ENCODE results near the gene DGCR2. TPM values are rescaled to one million over a fixed set of nuclear protein-coding genes. Genes with fewer than 3 reads are reported as not detected.

Gene DGCR2
- total RNA-seq, 1 experiment from 2014 or later, result 62.2 TPM

DNA sequence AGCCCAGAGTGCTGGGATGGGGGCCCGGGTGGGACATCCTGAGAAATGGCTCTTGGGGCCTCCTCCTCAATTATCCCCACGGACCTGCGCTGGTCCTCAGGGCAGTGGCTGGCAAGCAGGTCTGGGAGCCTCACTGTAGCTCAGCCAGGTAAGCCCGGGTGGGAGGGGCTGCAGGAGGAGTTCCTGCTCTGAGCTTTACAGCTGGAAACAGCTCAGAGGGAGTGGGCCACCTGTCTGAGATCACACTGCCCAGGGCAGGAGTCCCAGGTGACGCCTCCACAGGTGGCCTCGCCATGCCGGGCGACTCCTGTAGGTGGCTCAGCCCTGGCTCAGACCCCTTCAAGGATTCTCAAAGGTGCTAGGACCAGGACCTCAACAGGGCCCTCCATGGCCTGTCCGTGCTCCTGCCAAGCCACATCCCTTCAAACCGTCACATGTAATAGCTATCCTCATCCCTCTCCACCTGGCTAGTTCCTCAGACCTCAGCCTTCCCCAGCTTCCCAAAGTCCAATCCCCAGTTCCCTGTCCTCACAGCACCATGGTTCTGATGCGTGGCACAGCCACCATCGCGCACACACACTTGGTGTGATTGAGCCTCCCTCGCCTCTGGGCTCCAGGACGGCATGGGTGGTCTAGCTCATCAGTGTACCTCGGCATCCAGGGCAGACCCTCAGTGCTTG is 5.3 kb upstream of the DGCR2 start:
- Histone ChIP-seq H3K27me3 (replicated peaks) (no peaks in the 10 kb centered on the region), H3K36me3 (peaks cover 10% of the 10 kb centered on the region), H3K27ac (no peak overlapping the region), H3K4me1 (replicated peaks) (peaks cover 5% of the 10 kb centered on the region), H3K4me3 (no peak overlapping the region), H3K9me3 (replicated peaks) (no peaks in the 10 kb centered on the region)
- DNase-seq (ENCODE audit: low read depth in 1 of 2, low spot score in 2 of 2), result no peak

DNA sequence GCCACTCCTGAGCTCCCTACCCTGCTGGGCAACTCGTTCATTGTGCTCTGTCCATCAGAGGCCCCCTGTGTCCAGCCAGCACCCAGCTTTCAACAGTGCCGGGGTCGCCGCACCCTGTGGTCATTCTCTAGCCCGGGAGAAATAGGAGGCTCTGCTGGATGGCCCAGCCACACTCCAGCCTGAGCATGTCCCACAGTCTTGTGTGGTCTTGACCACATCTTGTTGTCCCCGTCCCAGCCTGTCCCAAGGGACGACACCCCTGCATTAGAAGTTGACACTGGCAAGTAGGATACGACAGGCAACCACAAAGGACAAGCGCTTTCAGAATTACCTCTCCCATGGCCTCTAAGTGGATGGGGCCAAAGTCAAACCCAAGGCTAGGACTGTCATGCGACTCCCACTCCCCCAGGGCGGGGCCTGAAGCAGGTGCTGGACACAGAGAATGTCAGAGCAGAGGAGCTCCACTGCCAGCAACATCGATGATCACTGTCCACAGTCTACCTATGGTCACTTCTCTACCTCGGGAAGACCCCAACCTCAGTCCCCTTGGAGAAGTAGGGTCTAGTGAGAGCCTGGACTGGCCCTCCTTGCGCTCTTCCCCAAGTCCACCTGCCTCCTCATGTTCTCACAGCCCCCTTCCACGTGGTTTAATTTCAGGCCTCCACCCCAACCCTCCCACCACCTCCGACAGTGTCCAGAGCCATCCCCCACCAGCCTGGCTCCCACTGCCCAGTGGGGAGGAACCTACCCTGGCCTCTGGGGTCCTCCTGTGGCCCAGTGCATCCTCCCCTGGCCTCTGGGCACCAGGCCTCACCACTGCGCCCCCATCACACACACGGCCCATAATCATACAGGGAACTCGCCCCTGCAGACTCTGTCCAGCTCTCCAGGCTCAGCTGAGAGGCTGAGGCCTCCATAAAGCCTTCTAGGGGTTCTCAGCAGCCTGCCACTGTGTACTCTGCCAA is 4.4 kb upstream of the DGCR2 start:
- DNase-seq (ENCODE audit: low read depth in 1 of 2, low spot score in 2 of 2), result no peak
- Histone ChIP-seq H3K27me3 (replicated peaks) (no peaks in the 10 kb centered on the region), H3K36me3 (peaks cover 4% of the 10 kb centered on the region), H3K4me1 (replicated peaks) (peaks cover 5% of the 10 kb centered on the region), H3K9me3 (replicated peaks) (no peaks in the 10 kb centered on the region), H3K4me3 (no peak overlapping the region), H3K27ac (no peak overlapping the region)

DNA sequence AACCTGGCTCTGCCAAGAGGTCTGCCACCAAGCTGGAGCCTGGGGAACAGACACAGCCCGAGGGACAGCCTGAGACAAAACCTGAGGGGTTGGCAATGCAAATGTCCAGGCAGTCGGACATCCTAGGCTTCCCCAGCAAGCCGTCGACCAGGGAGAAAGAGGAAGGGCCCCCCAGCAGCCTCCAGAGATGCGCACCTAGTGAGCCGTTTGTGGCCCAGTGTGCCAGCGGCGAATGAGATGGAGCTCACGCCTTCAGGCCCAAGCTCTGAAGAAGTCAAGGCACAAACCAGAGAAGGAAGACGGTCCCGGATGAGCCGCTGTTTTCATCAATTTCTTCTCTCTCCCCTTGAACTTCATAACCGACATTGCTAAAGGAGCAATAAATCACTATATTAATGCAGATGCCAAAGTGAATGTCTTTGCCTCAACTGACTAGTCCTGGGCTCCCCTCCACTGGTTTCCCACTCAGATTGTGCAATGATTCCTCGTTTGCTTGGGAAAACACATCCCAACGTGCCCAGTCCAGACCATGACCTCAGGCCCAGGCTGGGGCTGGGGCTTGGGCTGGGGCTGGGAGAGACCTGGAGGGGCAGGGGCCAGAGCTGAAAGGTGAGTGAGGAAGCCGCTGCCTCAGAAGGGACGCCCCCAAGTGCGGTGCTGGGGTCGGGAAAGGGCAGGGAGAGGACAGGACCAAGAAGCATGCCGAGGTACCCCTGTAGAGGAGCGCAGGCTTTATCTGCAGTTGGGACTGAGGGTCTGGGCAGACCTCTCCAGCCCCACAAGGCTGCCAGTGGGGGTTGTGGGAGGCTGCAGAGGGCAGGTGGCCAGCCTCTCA is 3.5 kb upstream of the DGCR2 start:
- Histone ChIP-seq H3K27ac (no peak overlapping the region), H3K4me3 (no peak overlapping the region), H3K4me1 (replicated peaks) (peaks cover 12% of the 10 kb centered on the region), H3K36me3 (peaks cover 5% of the 10 kb centered on the region), H3K9me3 (replicated peaks) (no peaks in the 10 kb centered on the region), H3K27me3 (replicated peaks) (no peaks in the 10 kb centered on the region)
- no peak for DNase-seq (ENCODE audit: low read depth in 1 of 2, low spot score in 2 of 2)

DNA sequence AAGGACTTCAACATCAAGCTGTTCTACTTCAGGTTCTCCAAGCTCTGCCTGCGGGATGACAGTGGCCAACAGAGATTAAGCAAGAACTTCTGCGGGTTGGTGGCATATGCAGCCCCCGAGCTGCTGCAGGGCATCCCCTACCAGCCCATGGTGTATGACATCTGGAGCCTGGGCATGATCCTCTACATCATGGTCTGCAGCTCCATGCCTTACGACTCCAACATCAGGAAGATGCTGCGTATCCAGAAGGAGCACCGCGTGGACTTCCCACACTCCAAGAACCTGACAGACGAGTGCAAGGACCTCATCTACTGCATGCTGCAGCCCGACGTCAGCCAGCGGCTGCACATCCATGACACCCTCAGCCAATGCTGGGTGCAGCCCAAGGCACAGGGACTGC is 2.8 kb upstream of the DGCR2 start:
- DNase-seq (ENCODE audit: low read depth in 1 of 2, low spot score in 2 of 2), result no peak
- H3K9me3 ChIP-seq (replicated peaks), result no peaks in the 10 kb centered on the region
- peaks cover 17% of the 10 kb centered on the region for H3K4me1 ChIP-seq (replicated peaks)
- H3K27me3 ChIP-seq (replicated peaks), result no peaks in the 10 kb centered on the region
- H3K27ac ChIP-seq, result no peak overlapping the region
- peaks cover 12% of the 10 kb centered on the region for H3K36me3 ChIP-seq
- H3K4me3 ChIP-seq, result no peak overlapping the region

DNA sequence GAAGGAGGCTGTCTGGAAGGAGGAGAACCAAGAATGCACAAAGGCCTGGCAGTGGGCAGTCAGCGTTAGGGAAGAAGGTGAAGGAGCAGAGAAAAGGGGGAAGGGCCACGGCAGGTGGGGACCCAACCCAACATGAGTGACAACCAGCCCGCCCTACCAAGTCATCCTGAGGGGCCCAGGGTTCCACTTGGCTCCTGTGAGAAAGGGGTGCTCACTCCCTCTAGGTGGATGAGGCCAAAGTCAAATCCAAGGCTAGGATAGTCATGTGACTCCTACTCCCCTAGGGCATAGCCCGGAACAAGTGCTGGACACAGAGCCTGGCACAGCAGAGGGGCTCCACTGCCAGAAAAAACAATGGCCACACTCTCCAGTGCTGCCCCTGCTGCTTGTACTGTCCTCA is 2.2 kb upstream of the DGCR2 start:
- H3K27me3 ChIP-seq (replicated peaks), result no peaks in the 10 kb centered on the region
- H3K36me3 ChIP-seq, result peaks cover 17% of the 10 kb centered on the region
- H3K4me3 ChIP-seq, result no peak overlapping the region
- no peaks in the 10 kb centered on the region for H3K9me3 ChIP-seq (replicated peaks)
- H3K4me1 ChIP-seq (replicated peaks), result peaks cover 17% of the 10 kb centered on the region
- no peak for DNase-seq (ENCODE audit: low read depth in 1 of 2, low spot score in 2 of 2)
- no peak overlapping the region for H3K27ac ChIP-seq

DNA sequence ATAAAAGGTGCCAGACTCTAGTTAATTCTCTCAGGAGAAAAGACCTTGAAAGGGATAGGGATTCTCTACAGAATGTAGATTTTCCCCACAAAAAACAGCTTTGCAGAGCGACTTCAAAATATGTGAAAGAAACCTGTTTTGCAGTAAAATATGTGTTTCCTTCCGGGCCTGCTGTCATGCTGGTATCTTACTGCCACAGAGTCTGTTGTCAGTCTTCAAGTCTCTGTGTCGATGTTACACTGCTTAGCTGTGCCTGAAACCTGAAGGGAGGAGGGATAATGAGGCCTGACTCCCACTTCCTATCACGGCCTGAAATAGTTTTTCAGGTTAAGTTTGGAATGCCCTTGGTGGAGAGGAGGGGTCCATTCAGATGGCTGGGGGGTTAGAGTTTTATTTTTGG is 1.7 kb upstream of the DGCR2 start:
- Histone ChIP-seq H3K36me3 (peaks cover 21% of the 10 kb centered on the region), H3K4me3 (no peak overlapping the region), H3K27me3 (replicated peaks) (no peaks in the 10 kb centered on the region), H3K27ac (no peak overlapping the region), H3K9me3 (replicated peaks) (no peaks in the 10 kb centered on the region), H3K4me1 (replicated peaks) (peaks cover 17% of the 10 kb centered on the region)
- DNase-seq (ENCODE audit: low read depth in 1 of 2, low spot score in 2 of 2), result no peak

DNA sequence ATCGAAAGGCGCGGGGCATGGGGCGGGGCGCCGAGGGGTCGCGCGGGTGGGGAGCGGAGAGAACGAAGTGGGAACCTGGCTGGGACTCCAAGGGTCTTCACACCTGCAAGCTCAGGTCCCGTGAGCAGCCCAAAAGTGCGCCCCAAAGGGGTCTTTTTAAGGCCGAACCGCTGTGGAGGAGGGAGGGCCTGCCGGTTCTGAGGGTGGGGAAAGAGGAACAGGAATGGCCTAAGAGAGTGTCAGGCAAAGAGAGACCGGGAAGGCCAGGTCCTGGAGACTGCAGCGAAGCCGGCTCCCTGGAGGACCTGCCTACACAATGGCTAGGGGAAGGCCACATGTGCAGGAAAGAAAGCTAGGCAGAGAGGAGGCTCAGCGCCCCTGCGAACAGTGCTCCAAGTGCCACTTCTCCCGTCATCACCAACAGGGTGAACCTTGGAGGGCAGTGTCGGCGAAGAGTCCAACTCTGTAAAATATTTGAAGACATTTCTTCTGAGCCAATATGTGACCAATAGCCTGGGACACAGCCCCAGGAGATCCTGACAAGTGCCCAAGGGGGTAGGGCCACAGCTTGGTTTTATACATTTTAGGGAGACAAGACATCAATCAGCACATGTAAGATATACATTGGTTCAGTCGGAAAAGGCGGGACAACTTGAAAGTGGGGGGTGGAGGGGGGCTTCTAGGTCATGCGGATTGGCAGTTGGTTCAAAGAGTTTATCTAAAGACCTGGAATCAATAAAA is 710 bp upstream of the DGCR2 start:
- no peaks in the 10 kb centered on the region for H3K27me3 ChIP-seq (replicated peaks)
- DNase-seq (ENCODE audit: low read depth in 1 of 2, low spot score in 2 of 2), result peak in 1 of 2 experiments; percentile 19
- H3K9me3 ChIP-seq (replicated peaks), result no peaks in the 10 kb centered on the region

DNA sequence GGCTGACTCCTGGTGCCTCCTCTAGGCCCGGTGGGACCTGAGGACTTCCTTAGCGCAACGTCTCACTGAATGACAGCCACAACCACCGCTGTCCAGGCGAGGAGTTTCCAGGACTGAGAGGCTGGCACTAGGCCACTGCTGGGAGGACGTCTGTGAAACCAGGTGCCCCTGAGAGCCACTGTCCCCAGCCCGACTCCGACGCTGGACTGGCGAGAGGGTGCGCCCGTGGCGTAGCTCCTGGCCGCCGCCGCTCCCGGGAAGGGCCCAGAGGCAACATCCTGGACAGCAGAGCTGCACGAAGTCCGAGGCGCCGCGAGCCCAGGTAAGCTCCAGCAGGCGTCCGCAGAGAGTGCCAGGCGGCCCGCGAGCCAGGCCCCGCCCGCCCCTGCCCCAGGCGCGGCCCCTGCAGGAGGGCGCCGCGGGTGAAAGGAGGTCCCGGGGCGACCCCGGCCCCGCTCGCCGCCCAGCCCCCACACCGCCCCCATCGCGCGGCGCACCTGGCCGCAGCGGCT is 525 bp downstream of the DGCR2 start:
- H3K4me3 ChIP-seq, result peak overlapping the region; percentile 97
- peaks cover 17% of the 10 kb centered on the region for H3K4me1 ChIP-seq (replicated peaks)
- peak in 1 of 2 experiments; percentile 56 for DNase-seq (ENCODE audit: low read depth in 1 of 2, low spot score in 2 of 2)
- H3K36me3 ChIP-seq, result peaks cover 36% of the 10 kb centered on the region
- H3K9me3 ChIP-seq (replicated peaks), result no peaks in the 10 kb centered on the region
- H3K27me3 ChIP-seq (replicated peaks), result no peaks in the 10 kb centered on the region
- peak overlapping the region; percentile 60 for H3K27ac ChIP-seq

More for the DNA sequence above, 710 bp upstream of the DGCR2 start:
- H3K36me3 ChIP-seq, result peaks cover 26% of the 10 kb centered on the region
- H3K27ac ChIP-seq, result no peak overlapping the region
- H3K4me3 ChIP-seq, result peak overlapping the region; percentile 97
- peaks cover 17% of the 10 kb centered on the region for H3K4me1 ChIP-seq (replicated peaks)

DNA sequence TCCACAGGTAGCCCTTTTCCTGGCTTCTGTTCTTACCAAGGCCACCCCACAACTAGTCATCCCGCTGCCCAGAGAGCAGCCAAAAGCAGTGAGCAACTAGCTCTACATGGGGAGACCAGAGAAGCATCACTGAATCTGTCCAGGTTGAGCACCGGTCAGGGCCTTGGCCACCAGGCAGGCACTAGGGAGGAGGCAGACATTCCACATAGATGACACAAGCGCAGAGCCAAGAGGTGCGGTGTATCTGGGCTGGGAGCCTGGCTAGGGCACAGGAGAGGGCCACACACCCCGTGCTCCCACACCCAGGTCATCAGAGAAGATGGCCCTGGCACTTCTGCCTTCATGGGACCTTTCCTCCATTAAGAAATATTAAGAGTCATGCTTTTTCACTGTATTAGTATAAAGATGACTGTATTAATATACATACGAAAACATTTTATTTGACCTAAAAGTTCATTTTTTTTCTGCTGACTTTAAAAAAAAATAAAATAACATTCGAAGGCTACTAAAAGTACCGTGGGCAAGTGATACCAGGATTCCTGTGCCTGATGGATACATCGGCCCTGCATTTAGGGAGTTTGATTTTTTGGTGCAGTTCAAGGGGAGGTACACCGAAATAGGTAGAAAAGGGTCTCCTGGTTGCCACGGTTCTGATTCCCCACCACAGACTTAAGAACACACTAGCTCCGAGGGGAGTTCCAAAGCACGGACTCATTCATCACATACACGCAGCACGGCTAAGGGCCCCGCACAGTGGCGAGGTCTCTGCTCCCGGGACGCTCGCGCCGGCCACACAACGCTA is 1.2 kb downstream of the DGCR2 start:
- peak overlapping the region; percentile 97 for H3K4me3 ChIP-seq
- peak in 1 of 2 experiments; percentile 37 for DNase-seq (ENCODE audit: low read depth in 1 of 2, low spot score in 2 of 2)
- peaks cover 17% of the 10 kb centered on the region for H3K4me1 ChIP-seq (replicated peaks)
- H3K36me3 ChIP-seq, result peaks cover 41% of the 10 kb centered on the region
- H3K9me3 ChIP-seq (replicated peaks), result no peaks in the 10 kb centered on the region
- H3K27me3 ChIP-seq (replicated peaks), result no peaks in the 10 kb centered on the region
- H3K27ac ChIP-seq, result peak overlapping the region; percentile 12; the same call in 1 of the 2 replicates

DNA sequence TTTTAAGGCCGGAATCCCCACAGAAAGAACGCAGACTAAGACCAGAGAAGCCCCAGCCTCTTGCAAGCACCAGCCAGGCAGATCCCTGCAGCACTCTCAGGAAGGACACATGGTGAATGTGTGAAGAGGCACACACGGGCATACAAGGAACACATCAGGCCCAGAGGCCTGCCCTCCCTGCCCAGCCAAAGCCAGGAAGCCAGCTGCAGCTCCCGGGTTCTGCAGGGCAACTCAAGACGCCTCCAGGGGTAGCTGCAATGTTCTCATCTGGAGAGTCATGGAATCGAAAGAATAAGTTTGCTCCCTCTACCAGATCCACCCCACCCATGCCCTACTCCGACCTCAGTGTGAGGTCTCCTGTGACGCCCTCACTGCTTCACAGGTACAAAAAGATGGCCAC is 2.3 kb downstream of the DGCR2 start:
- Histone ChIP-seq H3K4me1 (replicated peaks) (peaks cover 17% of the 10 kb centered on the region), H3K9me3 (replicated peaks) (no peaks in the 10 kb centered on the region), H3K27me3 (replicated peaks) (no peaks in the 10 kb centered on the region), H3K36me3 (peaks cover 41% of the 10 kb centered on the region), H3K27ac (no peak overlapping the region), H3K4me3 (no peak overlapping the region)
- DNase-seq (ENCODE audit: low read depth in 1 of 2, low spot score in 2 of 2), result no peak

DNA sequence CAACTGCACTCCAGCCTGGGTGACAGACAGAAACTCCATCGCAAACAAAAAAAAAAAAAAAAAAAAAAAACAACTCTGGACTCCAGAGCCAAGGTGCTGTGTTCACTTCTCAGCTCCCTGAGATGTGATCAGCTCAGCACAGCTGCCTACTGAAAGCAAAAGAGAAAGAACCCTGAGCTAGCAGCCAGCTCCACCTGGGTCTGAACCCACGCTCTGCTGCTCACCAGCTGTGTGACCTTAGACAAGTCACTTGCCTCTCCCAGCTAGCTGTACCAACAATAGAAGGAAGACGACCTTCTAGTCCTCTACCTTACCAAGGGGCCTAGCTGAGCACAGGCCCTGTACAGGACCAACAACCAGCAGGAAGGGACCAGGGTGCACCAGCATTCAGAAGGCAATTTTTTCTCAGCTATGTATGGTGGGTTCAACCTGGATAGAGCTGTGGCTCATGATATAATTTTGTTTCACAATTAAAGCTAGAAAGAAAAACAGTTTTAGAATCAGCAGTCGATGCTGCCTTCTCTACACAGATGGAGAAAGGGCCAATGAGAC is 3.8 kb downstream of the DGCR2 start:
- H3K36me3 ChIP-seq, result peaks cover 41% of the 10 kb centered on the region
- H3K4me1 ChIP-seq (replicated peaks), result peaks cover 17% of the 10 kb centered on the region
- H3K9me3 ChIP-seq (replicated peaks), result no peaks in the 10 kb centered on the region
- no peak overlapping the region for H3K27ac ChIP-seq
- DNase-seq (ENCODE audit: low read depth in 1 of 2, low spot score in 2 of 2), result no peak
- H3K4me3 ChIP-seq, result no peak overlapping the region
- H3K27me3 ChIP-seq (replicated peaks), result no peaks in the 10 kb centered on the region

DNA sequence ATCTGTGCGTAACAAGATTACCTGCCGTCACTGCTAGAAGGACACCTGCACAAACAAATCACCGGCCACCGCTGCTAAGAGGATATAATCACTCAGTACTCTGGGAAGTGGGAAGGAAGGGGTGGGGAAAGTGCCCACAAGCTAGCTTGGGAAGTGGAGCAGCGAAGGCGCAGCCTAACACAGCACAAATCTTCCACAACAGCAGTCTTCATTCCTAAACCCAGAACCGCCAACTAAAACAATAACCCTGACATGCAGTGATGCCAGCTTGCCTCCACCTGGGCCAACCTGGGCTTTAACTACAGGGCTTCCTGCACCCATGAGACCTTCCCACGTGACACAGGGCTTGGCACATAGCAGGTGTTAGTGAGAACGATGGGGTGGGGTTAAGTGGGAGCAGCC is 5.1 kb downstream of the DGCR2 start:
- no peaks in the 10 kb centered on the region for H3K27me3 ChIP-seq (replicated peaks)
- no peak overlapping the region for H3K4me3 ChIP-seq
- no peaks in the 10 kb centered on the region for H3K9me3 ChIP-seq (replicated peaks)
- H3K36me3 ChIP-seq, result peaks cover 41% of the 10 kb centered on the region
- no peak for DNase-seq (ENCODE audit: low read depth in 1 of 2, low spot score in 2 of 2)
- no peak overlapping the region for H3K27ac ChIP-seq
- peaks cover 12% of the 10 kb centered on the region for H3K4me1 ChIP-seq (replicated peaks)

Measured in SJSA1 (cell line).